A673 (cell line): ENCODE results near the gene SART3. TPM values are rescaled to one million over a fixed set of nuclear protein-coding genes. Genes with fewer than 3 reads are reported as not detected.
A peak's percentile ranks its signal among the peaks of the same experiment; 100 is the strongest.
"Not testable (repeated sequence)": the region's sequence is repeated elsewhere in the genome, so short reads cannot be mapped to it uniquely, and the experiment has no call there.

ENCODE experiments used
- BruUV-seq: library from RNA; stranded (reverse); fragments of 400-500 nt; replicated peaks from 2 replicates; lab custom pipeline; 2021; lab: Mats Ljungman, UMichigan
- CTCF ChIA-PET: fragments of 300-600 bp; sonication (Branson Sonifier 250); formaldehyde crosslinking; loops from one replicate; lab custom pipeline; 2022; ENCODE audit warnings: antibody characterized with exemption; lab: Charles Lee
- POLR2A ChIA-PET: fragments of 300-600 bp; sonication (Branson Sonifier 250); formaldehyde crosslinking; loops from one replicate; lab custom pipeline; 2022; ENCODE audit warnings: antibody characterized with exemption; ENCODE audit not compliant: low non-redundant PET; lab: Charles Lee
- DNase-seq: peaks from one replicate; pipeline ENCODE4 v3.0.0-alpha.2; 2015; ENCODE audit warnings: low spot score
- H3K27ac ChIP-seq: fragments of 200-600 bp; sonication (generic); 2 replicates; pipeline ENCODE4 v1.5.1; 2016; ENCODE audit warnings: mixed run types, low read depth, mild to moderate bottlenecking, mixed read lengths, antibody characterized with exemption, low read length; ENCODE audit not compliant: poor library complexity, severe bottlenecking
- H3K27me3 ChIP-seq: fragments of 200-600 bp; sonication (generic); replicated peaks from 2 replicates; pipeline ENCODE4 v1.6.1; 2017; ENCODE audit warnings: mixed run types, low read depth, mild to moderate bottlenecking, mixed read lengths, antibody characterized with exemption, low read length; ENCODE audit not compliant: insufficient read depth, poor library complexity
- H3K36me3 ChIP-seq: fragments of 200-600 bp; sonication (generic); 2 replicates; pipeline ENCODE4 v1.6.1; 2016; ENCODE audit warnings: mixed run types, mild to moderate bottlenecking, mixed read lengths, antibody characterized with exemption, low read length; ENCODE audit not compliant: insufficient read depth, poor library complexity, severe bottlenecking
- H3K4me1 ChIP-seq: fragments of 200-600 bp; sonication (generic); 2 replicates; pipeline ENCODE4 v1.6.1; 2017; ENCODE audit warnings: mixed run types, mild to moderate bottlenecking, mixed read lengths, antibody characterized with exemption, low read length; ENCODE audit not compliant: insufficient read depth, poor library complexity, severe bottlenecking
- H3K4me3 ChIP-seq: fragments of 200-600 bp; sonication (generic); 2 replicates; pipeline ENCODE4 v1.5.1; 2016; ENCODE audit warnings: low read depth, mixed run types, mild to moderate bottlenecking, mixed read lengths, low read length; ENCODE audit not compliant: poor library complexity, severe bottlenecking
- H3K9me3 ChIP-seq: fragments of 200-600 bp; sonication (generic); 2 replicates; pipeline ENCODE4 v1.6.1; 2016; ENCODE audit warnings: mixed run types, low read depth, mild to moderate bottlenecking, mixed read lengths, antibody characterized with exemption, low read length; ENCODE audit not compliant: poor library complexity, severe bottlenecking
- EZH2 ChIP-seq: fragments of 200-600 bp; sonication (generic); IDR thresholded peaks from 2 replicates; pipeline ENCODE4 v1.6.1; 2017; ENCODE audit warnings: borderline replicate concordance, low read depth, mild to moderate bottlenecking, mixed read lengths, antibody characterized with exemption, low read length; ENCODE audit not compliant: poor library complexity, severe bottlenecking
- intact Hi-C: fragments of 100-400 bp; cut with micrococcal nuclease; formaldehyde crosslinking; loops from one replicate; pipeline ENCODE4 v1.10.0; 2022; ENCODE audit not compliant: unreplicated experiment
- total RNA-seq: library from RNA; stranded (reverse); gene quantifications from 2 replicates; pipeline ENCODE4 v1.2.3, GENCODE V29; 2021
- TF ChIP-seq, protein P1 (sequence below): fragments of 300-800, 200-600 bp; sonication (generic); conservative IDR thresholded peaks from 2 replicates; pipeline ENCODE4 v1.5.1; 2017; ENCODE audit warnings: low read depth, mild to moderate bottlenecking, antibody characterized with exemption, low read length, moderate library complexity, mixed read lengths

Gene SART3
- total RNA-seq, 1 experiment from 2014 or later = 99.3 TPM

GRCh38 chr12:108495054-108495453 lies 65.9 kb downstream of the SART3 start:
- H3K36me3 ChIP-seq = no peaks in the 10 kb centered on the region
- peaks cover 26% of the 10 kb centered on the region for H3K27me3 ChIP-seq
- CTCF ChIA-PET = no interaction called here
- peak; percentile 69 for DNase-seq
- H3K4me3 ChIP-seq = no peak overlapping the region
- intact Hi-C loops = no loop called here
- no TSS peak for BruUV-seq
- POLR2A ChIA-PET = no interaction called here
- no peak overlapping the region for H3K27ac ChIP-seq
- TF ChIP-seq, protein P1, sequence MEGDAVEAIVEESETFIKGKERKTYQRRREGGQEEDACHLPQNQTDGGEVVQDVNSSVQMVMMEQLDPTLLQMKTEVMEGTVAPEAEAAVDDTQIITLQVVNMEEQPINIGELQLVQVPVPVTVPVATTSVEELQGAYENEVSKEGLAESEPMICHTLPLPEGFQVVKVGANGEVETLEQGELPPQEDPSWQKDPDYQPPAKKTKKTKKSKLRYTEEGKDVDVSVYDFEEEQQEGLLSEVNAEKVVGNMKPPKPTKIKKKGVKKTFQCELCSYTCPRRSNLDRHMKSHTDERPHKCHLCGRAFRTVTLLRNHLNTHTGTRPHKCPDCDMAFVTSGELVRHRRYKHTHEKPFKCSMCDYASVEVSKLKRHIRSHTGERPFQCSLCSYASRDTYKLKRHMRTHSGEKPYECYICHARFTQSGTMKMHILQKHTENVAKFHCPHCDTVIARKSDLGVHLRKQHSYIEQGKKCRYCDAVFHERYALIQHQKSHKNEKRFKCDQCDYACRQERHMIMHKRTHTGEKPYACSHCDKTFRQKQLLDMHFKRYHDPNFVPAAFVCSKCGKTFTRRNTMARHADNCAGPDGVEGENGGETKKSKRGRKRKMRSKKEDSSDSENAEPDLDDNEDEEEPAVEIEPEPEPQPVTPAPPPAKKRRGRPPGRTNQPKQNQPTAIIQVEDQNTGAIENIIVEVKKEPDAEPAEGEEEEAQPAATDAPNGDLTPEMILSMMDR = peak; percentile 80
- no peak for TF ChIP-seq EZH2
- H3K4me1 ChIP-seq = no peaks in the 10 kb centered on the region
- H3K9me3 ChIP-seq = no peaks in the 10 kb centered on the region

DNA sequence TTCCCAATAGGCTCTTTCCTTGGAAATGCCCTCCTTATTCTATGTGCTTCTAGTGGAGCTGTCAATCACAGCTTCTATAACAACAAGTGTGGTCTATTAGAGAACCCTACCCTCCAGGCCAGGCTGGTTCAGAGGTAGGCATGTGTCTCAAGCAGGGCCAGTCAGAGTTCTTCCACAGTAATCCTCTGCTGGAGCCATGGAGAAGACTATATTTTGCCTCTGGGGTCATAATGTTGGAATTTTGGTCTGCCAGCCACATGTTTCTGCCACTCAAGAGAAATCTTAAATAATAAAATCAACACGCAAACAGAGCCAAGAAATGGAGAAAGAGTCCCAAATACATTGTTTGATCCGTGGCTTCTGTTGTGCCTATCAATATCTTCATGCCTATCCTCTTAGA lies 69.7 kb downstream of the SART3 start:
- BruUV-seq = no TSS peak
- Histone ChIP-seq H3K27ac (no peak overlapping the region), H3K27me3 (peaks cover 19% of the 10 kb centered on the region), H3K4me3 (no peak overlapping the region), H3K36me3 (no peaks in the 10 kb centered on the region), H3K4me1 (no peaks in the 10 kb centered on the region), H3K9me3 (no peaks in the 10 kb centered on the region)
- no peak for DNase-seq
- TF ChIP-seq EZH2 = no peak
- TF ChIP-seq, protein P1 = no peak
- ChIA-PET CTCF (no interaction called here), POLR2A (no interaction called here)
- intact Hi-C loops = no loop called here

DNA sequence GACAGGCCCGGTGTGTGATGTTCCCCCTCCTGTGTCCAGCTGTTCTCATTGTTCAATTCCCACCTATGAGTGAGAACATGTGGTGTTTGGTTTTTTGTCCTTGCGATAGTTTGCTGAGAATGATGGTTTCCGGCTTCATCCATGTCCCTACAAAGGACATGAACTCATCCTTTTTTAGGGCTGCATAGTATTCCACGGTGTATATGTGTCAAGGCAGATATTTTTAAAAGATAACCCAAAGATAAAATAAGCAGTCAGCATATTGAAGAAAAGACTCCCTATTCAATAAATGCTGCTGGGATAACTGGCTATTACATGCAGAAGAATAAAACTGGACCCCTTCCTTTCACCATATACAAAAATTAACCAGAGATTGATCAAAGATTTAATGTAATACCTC lies 73.9 kb downstream of the SART3 start:
- H3K4me1 ChIP-seq, H3K36me3 ChIP-seq, H3K27me3 ChIP-seq, BruUV-seq, DNase-seq, H3K4me3 ChIP-seq, H3K9me3 ChIP-seq, intact Hi-C loops, POLR2A ChIA-PET, H3K27ac ChIP-seq: not testable (repeated sequence)
- CTCF ChIA-PET = interaction anchor here (0.7 kb wide), 1 partner anchor 41 kb away, joined by 3 read pairs; no protein-coding TSS in a partner anchor

GRCh38 chr12:108485371-108485770 lies 75.6 kb downstream of the SART3 start:
- H3K27ac ChIP-seq, BruUV-seq, H3K9me3 ChIP-seq, POLR2A ChIA-PET, H3K27me3 ChIP-seq, CTCF ChIA-PET, H3K4me1 ChIP-seq, H3K4me3 ChIP-seq, DNase-seq, H3K36me3 ChIP-seq, intact Hi-C loops: not testable (repeated sequence)
